GM23248 (cell line): ENCODE results near the gene LBHD2. TPM values are rescaled to one million over a fixed set of nuclear protein-coding genes. Genes with fewer than 3 reads are reported as not detected.
A peak's percentile ranks its signal among the peaks of the same experiment; 100 is the strongest.

Experiments
- DNase-seq: peaks from one replicate; pipeline ENCODE4 v3.0.0-alpha.2; 2015
- H2AFZ ChIP-seq: fragments of 200-600 bp; sonication (generic); 2 replicates; pipeline ENCODE4 v1.6.1; 2016; ENCODE audit warnings: antibody characterized with exemption
- H3F3A ChIP-seq: fragments of 200-600 bp; sonication (generic); 2 replicates; pipeline ENCODE4 v1.6.1; 2016; ENCODE audit warnings: mild to moderate bottlenecking, antibody characterized with exemption, mixed run types; ENCODE audit not compliant: insufficient read depth
- H3K27ac ChIP-seq: fragments of 200-600 bp; sonication (generic); 2 replicates; pipeline ENCODE4 v1.5.1; 2016; ENCODE audit warnings: mild to moderate bottlenecking
- H3K27me3 ChIP-seq: fragments of 200-600 bp; sonication (generic); replicated peaks from 2 replicates; pipeline ENCODE4 v1.6.1; 2016; ENCODE audit warnings: mild to moderate bottlenecking; ENCODE audit not compliant: insufficient read depth
- H3K36me3 ChIP-seq: fragments of 200-600 bp; sonication (generic); 2 replicates; pipeline ENCODE4 v1.6.1; 2016; ENCODE audit warnings: low read depth, mild to moderate bottlenecking
- H3K4me1 ChIP-seq: fragments of 200-600 bp; sonication (generic); 2 replicates; pipeline ENCODE4 v1.6.1; 2016; ENCODE audit warnings: mild to moderate bottlenecking; ENCODE audit not compliant: insufficient read depth
- H3K4me2 ChIP-seq: fragments of 200-600 bp; sonication (generic); one replicate; pipeline ENCODE4 v1.6.1; 2016; ENCODE audit warnings: mild to moderate bottlenecking; ENCODE audit not compliant: unreplicated experiment
- H3K4me3 ChIP-seq: fragments of 200-600 bp; sonication (generic); 2 replicates; pipeline ENCODE4 v1.5.1; 2016; ENCODE audit warnings: mild to moderate bottlenecking
- H3K79me2 ChIP-seq: fragments of 200-600 bp; sonication (generic); 2 replicates; pipeline ENCODE4 v1.6.1; 2016; ENCODE audit warnings: mild to moderate bottlenecking; ENCODE audit not compliant: insufficient read depth
- H3K9ac ChIP-seq: fragments of 200-600 bp; sonication (generic); 2 replicates; pipeline ENCODE4 v1.6.1; 2016; ENCODE audit warnings: mild to moderate bottlenecking
- H3K9me2 ChIP-seq: fragments of 200-600 bp; sonication (generic); 2 replicates; pipeline ENCODE4 v1.6.1; 2016; ENCODE audit warnings: mixed run types, mild to moderate bottlenecking, moderate library complexity; ENCODE audit not compliant: insufficient read depth
- H3K9me3 ChIP-seq: fragments of 200-600 bp; sonication (generic); one replicate; pipeline ENCODE4 v1.6.1; 2017; ENCODE audit warnings: low read depth
- H4K20me1 ChIP-seq: fragments of 200-600 bp; sonication (generic); 2 replicates; pipeline ENCODE4 v1.6.0; 2016; ENCODE audit not compliant: insufficient read depth
- EZH2 ChIP-seq: fragments of 200-600 bp; sonication (generic); IDR thresholded peaks from 2 replicates; pipeline ENCODE4 v1.6.1; 2018; ENCODE audit warnings: antibody characterized with exemption, mild to moderate bottlenecking; ENCODE audit not compliant: insufficient read depth, poor library complexity, severe bottlenecking
- EZH2phosphoT487 ChIP-seq: fragments of 200-600 bp; sonication (generic); IDR thresholded peaks from 2 replicates; pipeline ENCODE4 v1.6.1; 2018; ENCODE audit warnings: antibody characterized with exemption, moderate library complexity, mild to moderate bottlenecking, low read depth; ENCODE audit not compliant: insufficient read depth
- WGBS, 2 experiments: methylation state at CpG; one replicate each; pipeline ENCODE4 v1.1.6; 2015 to 2017; ENCODE audit warnings: low lambda C conversion rate in 2 of 2, low coverage in 1 of 2; ENCODE audit errors: missing lambda C conversion rate in 2 of 2; 5-methylcytosine and 5-hydroxymethylcytosine counted together
- in situ Hi-C: fragments of 300-500 bp; cut with MboI; formaldehyde crosslinking; loops from 2 replicates; pipeline ENCODE4 v1.15.0; 2020
- polyA plus RNA-seq: library from polyadenylated mRNA; unstranded; fragments of >200 nt; fragmentation: Nextera tagmentation; extraction: Ambion mirVana; gene quantifications from 2 replicates; pipeline ENCODE4 v1.2.1, GENCODE V29; 2016
- total RNA-seq: library from RNA; depleted of rRNA; stranded (reverse); fragments of >200 nt; shearing (Covaris generic); gene quantifications from 2 replicates; pipeline ENCODE4 v1.2.3, GENCODE V29; 2014

The LBHD2 gene
- total and polyA plus RNA-seq, 2 experiments from 2014 or later, result not detected

GRCh38 chr14:103091883-103092222 is 7.8 kb downstream of the LBHD2 start:
- Histone ChIP-seq H3K27me3 (no peaks in the 10 kb centered on the region), H3F3A (no peaks in the 10 kb centered on the region), H3K9ac (peak overlapping the region; percentile 45), H3K79me2 (no peaks in the 10 kb centered on the region), H3K9me2 (no peaks in the 10 kb centered on the region), H4K20me1 (no peaks in the 10 kb centered on the region), H3K36me3 (no peaks in the 10 kb centered on the region), H3K9me3 (no peaks in the 10 kb centered on the region), H3K27ac (no peak overlapping the region), H3K4me3 (peak overlapping the region; percentile 58), H2AFZ (peak overlapping the region; percentile 70), H3K4me2 (peak overlapping the region; percentile 48), H3K4me1 (no peaks in the 10 kb centered on the region)
- no peak for DNase-seq
- in situ Hi-C loops, result no loop called here
- no peak for TF ChIP-seq EZH2
- no peak for TF ChIP-seq EZH2phosphoT487
- 59 to 62% methylated on average over 9 of the region's 9 CpGs for WGBS, 2 experiments

DNA sequence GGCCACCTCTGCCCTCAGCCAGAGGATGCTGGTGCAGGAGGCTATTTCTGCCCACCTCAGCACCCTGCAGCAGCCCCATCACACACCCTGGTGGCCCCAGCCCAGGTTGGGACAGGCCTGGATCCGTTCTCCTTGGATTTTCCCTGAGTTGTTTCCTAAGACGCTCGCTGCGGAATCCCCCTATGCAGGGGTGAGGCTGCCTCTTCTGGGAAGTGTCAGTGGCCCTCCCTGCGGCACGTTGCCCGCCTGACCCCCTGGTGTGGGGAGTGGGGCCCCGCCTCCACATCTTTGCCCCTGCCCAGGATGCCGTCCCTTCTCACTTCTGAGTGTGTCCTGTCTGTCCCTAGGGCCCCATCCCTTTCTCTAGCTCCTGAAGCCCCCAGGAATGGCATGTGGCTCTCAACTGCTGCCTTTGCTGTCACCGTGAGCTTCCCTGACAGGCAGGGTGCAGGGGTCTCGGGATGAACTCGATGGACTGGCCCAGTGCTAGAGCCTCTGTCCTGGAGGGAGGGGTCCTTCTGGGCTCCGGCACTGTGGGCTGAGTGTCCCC is 9.9 kb downstream of the LBHD2 start:
- Histone ChIP-seq H3K27ac (no peak overlapping the region), H4K20me1 (no peaks in the 10 kb centered on the region), H3K9ac (no peak overlapping the region), H3K4me2 (no peak overlapping the region), H3K27me3 (no peaks in the 10 kb centered on the region; the same call in 1 of the 2 replicates), H3K4me1 (no peaks in the 10 kb centered on the region), H3K79me2 (no peaks in the 10 kb centered on the region), H3K9me2 (no peaks in the 10 kb centered on the region), H3K4me3 (no peak overlapping the region), H3K9me3 (no peaks in the 10 kb centered on the region), H2AFZ (no peak overlapping the region), H3F3A (no peaks in the 10 kb centered on the region), H3K36me3 (no peaks in the 10 kb centered on the region)
- in situ Hi-C loops, result no loop called here
- WGBS, 2 experiments, result 89 to 93% methylated on average over 11 to 13 of the region's 13 CpGs
- TF ChIP-seq EZH2, result no peak
- no peak for TF ChIP-seq EZH2phosphoT487
- DNase-seq, result no peak

DNA sequence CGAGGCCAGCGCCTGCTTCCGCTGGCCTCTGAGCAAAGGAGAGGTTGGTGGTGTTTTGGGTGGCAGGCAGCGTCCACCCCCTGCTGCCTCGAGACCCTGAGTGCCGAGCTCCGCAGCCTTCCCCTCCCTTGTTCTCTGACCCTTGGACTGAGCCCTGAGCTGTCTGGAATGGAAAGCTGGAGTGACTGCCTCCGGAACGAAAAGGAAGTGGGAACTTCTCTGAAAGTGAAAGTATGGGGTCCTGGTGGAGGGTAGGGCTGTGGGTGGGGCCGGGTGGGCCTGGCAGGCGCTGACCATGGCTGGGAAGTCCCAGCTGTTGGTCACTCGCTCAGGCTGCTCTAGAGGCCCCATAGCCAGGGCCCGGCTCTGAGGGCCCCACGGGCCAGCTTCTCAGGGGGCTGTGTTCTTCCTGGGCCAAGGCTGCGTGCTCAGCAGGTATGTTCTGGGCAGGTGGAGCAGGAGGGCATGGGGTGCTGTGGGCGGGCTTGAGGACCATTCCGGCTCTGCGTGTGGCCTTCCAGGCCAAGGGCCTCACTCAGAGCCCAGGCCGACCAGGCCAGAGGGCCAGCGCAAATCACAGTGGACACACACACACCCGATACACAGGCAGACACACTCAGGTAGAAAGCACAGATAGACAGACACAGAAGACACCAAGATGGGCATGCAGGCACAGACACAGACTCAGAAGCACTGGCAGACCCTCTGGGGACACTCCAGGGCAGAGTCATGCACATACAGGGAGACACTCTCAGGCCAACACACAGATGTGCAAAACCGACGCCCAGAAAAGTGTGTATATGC is 10.6 kb downstream of the LBHD2 start, which contains the start of gene EXOC3L4:
TSS of gene EXOC3L4 (plus strand) at position 320 of the 804 bp plus-strand sequence. CDS start 5,495 bp downstream, outside the sequence.
- H2AFZ ChIP-seq, result no peak within 1 kb of the TSS
- no peaks in the 10 kb centered on the region for H3K4me1 ChIP-seq
- no peak within 1 kb of the TSS for H3K27ac ChIP-seq
- in situ Hi-C loops, result no loop called here
- no peaks in the 10 kb centered on the region for H3F3A ChIP-seq
- H3K9me3 ChIP-seq, result no peaks in the 10 kb centered on the region
- H3K27me3 ChIP-seq, result no peaks in the 10 kb centered on the region; the same call in 1 of the 2 replicates
- no peak for DNase-seq
- H3K4me3 ChIP-seq, result no peak within 1 kb of the TSS
- H4K20me1 ChIP-seq, result no peaks in the 10 kb centered on the region
- no peaks in the 10 kb centered on the region for H3K79me2 ChIP-seq
- H3K4me2 ChIP-seq, result no peak within 1 kb of the TSS
- WGBS, 2 experiments, result 80 to 81% methylated on average over 17 to 23 of the region's 23 CpGs
- H3K36me3 ChIP-seq, result no peaks in the 10 kb centered on the region
- no peaks in the 10 kb centered on the region for H3K9me2 ChIP-seq
- H3K9ac ChIP-seq, result no peak within 1 kb of the TSS
- TF ChIP-seq EZH2phosphoT487, result no peak

- Histone ChIP-seq H3K4me2 (no peak overlapping the region), H4K20me1 (no peaks in the 10 kb centered on the region), H3K4me1 (no peaks in the 10 kb centered on the region), H3K27me3 (no peaks in the 10 kb centered on the region; the same call in 1 of the 2 replicates), H3K27ac (no peak overlapping the region), H3K36me3 (no peaks in the 10 kb centered on the region), H3K9me2 (no peaks in the 10 kb centered on the region), H3K79me2 (no peaks in the 10 kb centered on the region), H3K9ac (no peak overlapping the region), H3K4me3 (no peak overlapping the region), H2AFZ (no peak overlapping the region), H3F3A (no peaks in the 10 kb centered on the region), H3K9me3 (no peaks in the 10 kb centered on the region)
- TF ChIP-seq EZH2 (no peak), EZH2phosphoT487 (no peak)
- WGBS, 2 experiments, result 75 to 77% methylated on average over 11 of the region's 11 CpGs
- no peak for DNase-seq
- in situ Hi-C loops, result no loop called here
Measured at GRCh38 chr14:103095210-103095778, 11.3 kb downstream of the LBHD2 start.
